WERI-Rb-1 (cell line): ENCODE results near the gene OR52N5.

ENCODE experiments used
- DNase-seq: peaks from one replicate; pipeline ENCODE4 v3.0.0-alpha.2; 2020
- H3K27ac ChIP-seq: fragments of 250-450 bp; sonication (Bioruptor Pico); 2 replicates; pipeline ENCODE4 v1.5.1; 2020; ENCODE audit warnings: mild to moderate bottlenecking, moderate library complexity
- H3K27me3 ChIP-seq: fragments of 250-450 bp; sonication (Bioruptor Pico); 2 replicates; pipeline ENCODE4 v1.5.1; 2021; ENCODE audit warnings: mild to moderate bottlenecking, low read depth, moderate library complexity; ENCODE audit not compliant: insufficient read depth, severe bottlenecking
- H3K36me3 ChIP-seq: fragments of 250-450 bp; sonication (Bioruptor Pico); 2 replicates; pipeline ENCODE4 v1.5.1; 2020; ENCODE audit warnings: mild to moderate bottlenecking, moderate library complexity
- H3K4me3 ChIP-seq: 2 replicates; pipeline ENCODE4 v1.5.1; 2011; ENCODE audit warnings: low read depth, mild to moderate bottlenecking, control low read depth, low read length
- H3K9me3 ChIP-seq: fragments of 250-450 bp; sonication (Bioruptor Pico); 2 replicates; pipeline ENCODE4 v1.5.1; 2021; ENCODE audit warnings: mild to moderate bottlenecking, moderate library complexity; ENCODE audit not compliant: severe bottlenecking
- TF ChIP-seq, protein P1 (sequence below): IDR thresholded peaks from 2 replicates; pipeline ENCODE4 v1.5.1; 2011; ENCODE audit warnings: low read depth, mild to moderate bottlenecking, control low read depth, inconsistent platforms, low read length

OR52N5 gene

DNA sequence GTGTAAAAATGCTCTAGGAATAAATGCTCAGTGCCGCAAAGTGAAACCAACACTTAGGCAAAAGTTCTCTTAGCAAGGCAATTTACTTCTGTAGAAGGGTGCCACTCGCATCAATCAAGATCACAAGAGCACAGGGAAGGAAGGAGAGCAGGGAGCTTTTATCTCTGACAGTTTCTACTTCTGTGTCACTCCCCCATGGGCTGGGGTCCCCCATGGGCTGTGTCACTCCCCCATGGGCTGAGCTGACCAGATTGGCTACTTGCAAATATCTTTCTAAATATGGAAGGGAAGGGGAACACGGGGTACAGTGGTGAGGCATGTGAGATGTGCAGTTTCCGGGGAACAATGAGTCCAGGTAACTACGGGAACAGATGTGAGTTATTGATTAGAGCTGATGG lies 26.0 kb upstream of the OR52N5 start:
- H3K9me3 ChIP-seq = no peaks in the 10 kb centered on the region
- no peak for DNase-seq
- TF ChIP-seq, protein P1, sequence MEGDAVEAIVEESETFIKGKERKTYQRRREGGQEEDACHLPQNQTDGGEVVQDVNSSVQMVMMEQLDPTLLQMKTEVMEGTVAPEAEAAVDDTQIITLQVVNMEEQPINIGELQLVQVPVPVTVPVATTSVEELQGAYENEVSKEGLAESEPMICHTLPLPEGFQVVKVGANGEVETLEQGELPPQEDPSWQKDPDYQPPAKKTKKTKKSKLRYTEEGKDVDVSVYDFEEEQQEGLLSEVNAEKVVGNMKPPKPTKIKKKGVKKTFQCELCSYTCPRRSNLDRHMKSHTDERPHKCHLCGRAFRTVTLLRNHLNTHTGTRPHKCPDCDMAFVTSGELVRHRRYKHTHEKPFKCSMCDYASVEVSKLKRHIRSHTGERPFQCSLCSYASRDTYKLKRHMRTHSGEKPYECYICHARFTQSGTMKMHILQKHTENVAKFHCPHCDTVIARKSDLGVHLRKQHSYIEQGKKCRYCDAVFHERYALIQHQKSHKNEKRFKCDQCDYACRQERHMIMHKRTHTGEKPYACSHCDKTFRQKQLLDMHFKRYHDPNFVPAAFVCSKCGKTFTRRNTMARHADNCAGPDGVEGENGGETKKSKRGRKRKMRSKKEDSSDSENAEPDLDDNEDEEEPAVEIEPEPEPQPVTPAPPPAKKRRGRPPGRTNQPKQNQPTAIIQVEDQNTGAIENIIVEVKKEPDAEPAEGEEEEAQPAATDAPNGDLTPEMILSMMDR = no peak
- H3K4me3 ChIP-seq = no peak overlapping the region
- no peak overlapping the region for H3K27ac ChIP-seq
- H3K27me3 ChIP-seq = peaks cover 75% of the 10 kb centered on the region
- no peaks in the 10 kb centered on the region for H3K36me3 ChIP-seq

DNA sequence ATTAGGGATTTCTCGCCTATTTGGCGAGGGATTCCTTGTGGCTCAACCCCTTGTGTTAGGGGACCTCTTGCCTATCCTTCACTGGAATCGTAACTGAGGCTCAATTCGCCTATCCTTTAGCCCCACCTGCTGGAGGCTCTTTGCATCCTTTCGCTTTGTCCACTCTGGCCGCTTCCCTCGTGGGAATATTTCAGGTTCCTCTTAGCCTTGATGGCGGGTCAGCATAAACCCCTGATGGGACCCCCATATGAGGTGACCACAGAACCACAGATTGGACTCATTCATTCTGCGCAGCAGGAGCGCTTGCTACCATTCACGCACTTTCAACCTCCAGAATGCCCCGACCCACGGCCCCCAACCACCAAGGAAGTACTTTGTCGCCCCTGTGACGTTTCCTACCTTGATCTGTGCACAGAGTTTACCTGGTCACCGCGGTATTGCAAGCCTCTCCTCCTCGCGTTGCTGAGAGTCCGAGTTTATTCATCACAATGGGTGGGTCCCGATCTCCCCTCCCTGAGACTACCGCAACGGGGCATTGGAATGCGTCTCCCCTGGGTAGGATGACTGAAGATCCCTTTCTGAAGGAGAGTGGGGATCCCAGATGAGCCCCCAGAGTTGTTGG lies 25.5 kb upstream of the OR52N5 start, which contains the start of gene OR52N2:
Gene OR52N2 (plus strand): TSS at position 425 of the 622 bp plus-strand sequence. CDS start 11,412 bp downstream, outside the sequence.
- peaks cover 75% of the 10 kb centered on the region for H3K27me3 ChIP-seq
- TF ChIP-seq, protein P1 = peak; percentile 82
- H3K27ac ChIP-seq = no peak within 1 kb of the TSS
- no peaks in the 10 kb centered on the region for H3K36me3 ChIP-seq
- no peaks in the 10 kb centered on the region for H3K9me3 ChIP-seq
- peak; percentile 59 for DNase-seq
- no peak within 1 kb of the TSS for H3K4me3 ChIP-seq

DNA sequence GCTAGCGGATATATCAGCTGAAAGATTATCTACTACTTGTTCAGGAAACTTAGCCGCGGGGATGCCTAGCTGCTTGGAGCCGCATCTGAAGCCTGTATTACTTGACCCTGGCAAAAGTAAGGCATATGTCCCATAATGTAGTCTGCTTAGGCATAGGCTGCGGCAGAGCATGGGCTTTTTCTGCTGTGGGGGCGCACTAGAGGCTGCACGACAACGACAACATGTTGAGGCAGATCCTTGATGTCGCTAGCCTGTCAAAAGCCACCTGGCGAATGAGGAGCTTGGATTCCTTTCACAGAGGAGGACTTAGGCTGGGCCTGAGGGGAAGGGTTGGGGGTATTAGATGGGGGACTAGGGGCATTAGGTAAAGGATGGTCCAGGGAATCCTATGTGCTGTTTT lies 24.4 kb upstream of the OR52N5 start:
- peak; percentile 21 for DNase-seq
- Histone ChIP-seq H3K4me3 (no peak overlapping the region), H3K27me3 (peaks cover 72% of the 10 kb centered on the region), H3K36me3 (no peaks in the 10 kb centered on the region), H3K27ac (no peak overlapping the region), H3K9me3 (no peaks in the 10 kb centered on the region)
- TF ChIP-seq, protein P1 = no peak

GRCh38 chr11:5803982-5804381 lies 20.8 kb upstream of the OR52N5 start:
- no peak overlapping the region for H3K4me3 ChIP-seq
- TF ChIP-seq, protein P1 = no peak
- peaks cover 56% of the 10 kb centered on the region for H3K27me3 ChIP-seq
- H3K36me3 ChIP-seq = no peaks in the 10 kb centered on the region
- H3K27ac ChIP-seq = no peak overlapping the region
- no peaks in the 10 kb centered on the region for H3K9me3 ChIP-seq
- no peak for DNase-seq

GRCh38 chr11:5796541-5796940 lies 13.4 kb upstream of the OR52N5 start:
- Histone ChIP-seq H3K4me3 (no peak overlapping the region), H3K27me3 (peaks cover 28% of the 10 kb centered on the region), H3K27ac (no peak overlapping the region), H3K36me3 (no peaks in the 10 kb centered on the region), H3K9me3 (no peaks in the 10 kb centered on the region)
- DNase-seq = no peak
- TF ChIP-seq, protein P1 = no peak

- H3K4me3 ChIP-seq = no peak within 1 kb of the TSS
- DNase-seq = no peak
- H3K27ac ChIP-seq = no peak within 1 kb of the TSS
- H3K27me3 ChIP-seq = peaks cover 8% of the 10 kb centered on the region
- no peaks in the 10 kb centered on the region for H3K36me3 ChIP-seq
- no peaks in the 10 kb centered on the region for H3K9me3 ChIP-seq
- TF ChIP-seq, protein P1 = no peak
Observed at GRCh38 chr11:5791165-5791564, 8.0 kb upstream of the OR52N5 start, which contains the start of gene OR52N1. OR52N1 (minus strand) TSS chr11:5791265; CDS start chr11:5788816, 2,449 bp downstream.
